H1 (cell line): ENCODE measurements around the gene TEF. TPM values are rescaled to one million over a fixed set of nuclear protein-coding genes. Genes with fewer than 3 reads are reported as not detected.

Experiments used
- CTCF ChIA-PET: fragments of 300-600 bp; sonication (Branson Sonifier 250); formaldehyde crosslinking; loops from one replicate; lab custom pipeline; 2021; ENCODE audit not compliant: partially characterized antibody; lab: Charles Lee
- POLR2A ChIA-PET: fragments of 300-600 bp; sonication (Branson Sonifier 250); formaldehyde crosslinking; loops from one replicate; lab custom pipeline; 2021; ENCODE audit warnings: inconsistent platforms; ENCODE audit not compliant: partially characterized antibody; lab: Charles Lee
- DNase-seq, 2 experiments: peaks; one replicate each; pipeline versions ENCODE4 v3.0.0 to v3.0.0-alpha.2; 2010 to 2022; ENCODE audit warnings: low spot score in 2 of 2, low read depth in 1 of 2, mixed read lengths in 1 of 2
- FAIRE-seq: peaks from 2 replicates; lab custom pipeline; 2011; peaks lifted over from hg19 to GRCh38; lab: Jason Lieb, UNC
- H2AFZ ChIP-seq: 2 replicates; pipeline ENCODE4 v1.8.1; 2012; ENCODE audit warnings: low read length, inconsistent platforms
- H2AK5ac ChIP-seq: 2 replicates; pipeline ENCODE4 v1.6.1; 2013; ENCODE audit warnings: low read depth, low read length
- H2BK120ac ChIP-seq: replicated peaks from 2 replicates; pipeline ENCODE3; 2013; ENCODE audit warnings: low read depth, low read length, inconsistent platforms
- H2BK12ac ChIP-seq: 2 replicates; pipeline ENCODE4 v1.6.1; 2013; ENCODE audit warnings: low read depth, low read length
- H2BK15ac ChIP-seq: 2 replicates; pipeline ENCODE4 v1.6.1; 2013; ENCODE audit warnings: low read length
- H2BK20ac ChIP-seq: 2 replicates; pipeline ENCODE4 v1.6.1; 2013; ENCODE audit warnings: low read length
- H2BK5ac ChIP-seq: 2 replicates; pipeline ENCODE4 v1.6.1; 2013; ENCODE audit warnings: low read depth, low read length
- H3K14ac ChIP-seq: 2 replicates; pipeline ENCODE4 v1.6.1; 2013; ENCODE audit warnings: inconsistent platforms; ENCODE audit not compliant: insufficient read length
- H3K18ac ChIP-seq: 2 replicates; pipeline ENCODE4 v1.6.1; 2013; ENCODE audit warnings: low read length; ENCODE audit errors: extremely low read depth
- H3K23ac ChIP-seq: 2 replicates; pipeline ENCODE4 v1.6.1; 2013; ENCODE audit warnings: inconsistent platforms; ENCODE audit not compliant: insufficient read length
- H3K23me2 ChIP-seq: 2 replicates; pipeline ENCODE4 v1.6.1; 2013; ENCODE audit warnings: low read depth, low read length
- H3K27ac ChIP-seq: 2 replicates; pipeline ENCODE4 v1.6.1; 2011; ENCODE audit warnings: low read depth, low read length, inconsistent platforms
- H3K27me3 ChIP-seq, 4 experiments: replicated peaks in 1 of 4; 1 replicate in 1 of 4; 2 replicates in 3 of 4; pipeline versions ENCODE4 v1.6.1 to v1.8.1; 2011 to 2013; ENCODE audit warnings: low read length in 3 of 4, mild to moderate bottlenecking in 3 of 4, inconsistent platforms in 2 of 4, mixed read lengths in 2 of 4, moderate library complexity in 1 of 4; ENCODE audit not compliant: control insufficient read depth in 3 of 4, insufficient read depth in 3 of 4; ENCODE audit errors: extremely low read depth in 1 of 4
- H3K36me3 ChIP-seq, 4 experiments: 2 replicates each; pipeline versions ENCODE4 v1.6.1 to v1.8.1; 2011 to 2013; ENCODE audit warnings: mild to moderate bottlenecking in 4 of 4, low read length in 3 of 4, moderate library complexity in 2 of 4, control low read depth in 1 of 4, inconsistent platforms in 1 of 4; ENCODE audit not compliant: insufficient read depth in 4 of 4, control insufficient read depth in 2 of 4
- H3K4ac ChIP-seq: replicated peaks from 2 replicates; pipeline ENCODE3; 2013; ENCODE audit warnings: low read length, low read depth, mixed read lengths, inconsistent platforms; ENCODE audit not compliant: insufficient read length
- H3K4me1 ChIP-seq, 4 experiments: replicated peaks in 1 of 4; 1 replicate in 1 of 4; 2 replicates in 3 of 4; pipeline versions ENCODE4 v1.6.1 to v1.8.1; 2011 to 2013; ENCODE audit warnings: low read length in 3 of 4, inconsistent platforms in 2 of 4, mixed read lengths in 1 of 4; ENCODE audit not compliant: insufficient read depth in 4 of 4, control insufficient read depth in 3 of 4
- H3K4me2 ChIP-seq, 2 experiments: 2 replicates each; pipeline versions ENCODE4 v1.6.1 to v1.8.1; 2011 to 2013; ENCODE audit warnings: low read depth in 2 of 2, low read length in 2 of 2, control low read depth in 1 of 2, inconsistent platforms in 1 of 2, mild to moderate bottlenecking in 1 of 2; ENCODE audit not compliant: insufficient read depth in 1 of 2
- H3K4me3 ChIP-seq, 4 experiments: fragments of 200-600, 300-600 bp in 1 of 4; sonication (generic), shearing (Covaris generic), sonication (Bioruptor Twin) in 1 of 4; 2 replicates each; pipeline versions ENCODE4 v1.5.1 to v1.8.1; 2011 to 2016; ENCODE audit warnings: low read length in 4 of 4, low read depth in 3 of 4, control low read depth in 2 of 4, inconsistent platforms in 2 of 4, mild to moderate bottlenecking in 2 of 4, mixed read lengths in 1 of 4, moderate library complexity in 1 of 4; ENCODE audit not compliant: insufficient read depth in 2 of 4; ENCODE audit errors: extremely low read depth in 1 of 4
- H3K56ac ChIP-seq: replicated peaks from 2 replicates; pipeline ENCODE3; 2013; ENCODE audit warnings: low read depth, mild to moderate bottlenecking, mixed read lengths, low read length, inconsistent platforms; ENCODE audit not compliant: insufficient read length
- H3K79me1 ChIP-seq: 2 replicates; pipeline ENCODE4 v1.6.1; 2013; ENCODE audit warnings: low read depth, low read length, control low read depth
- H3K79me2 ChIP-seq, 2 experiments: 2 replicates each; pipeline versions ENCODE4 v1.6.1 to v1.8.1; 2012 to 2013; ENCODE audit warnings: low read length in 2 of 2, mild to moderate bottlenecking in 2 of 2, inconsistent platforms in 1 of 2; ENCODE audit not compliant: insufficient read depth in 2 of 2, control insufficient read depth in 1 of 2
- H3K9ac ChIP-seq, 4 experiments: replicated peaks in 1 of 4; 1 replicate in 1 of 4; 2 replicates in 3 of 4; pipeline versions ENCODE4 v1.6.1 to v1.8.1; 2011 to 2013; ENCODE audit warnings: low read depth in 3 of 4, low read length in 3 of 4, control low read depth in 2 of 4, mild to moderate bottlenecking in 2 of 4, moderate library complexity in 2 of 4, inconsistent platforms in 1 of 4; ENCODE audit errors: extremely low read depth in 1 of 4
- H3K9me3 ChIP-seq, 2 experiments: 2 replicates each; pipeline versions ENCODE4 v1.6.1 to v1.8.1; 2012 to 2013; ENCODE audit warnings: mild to moderate bottlenecking in 2 of 2, moderate library complexity in 2 of 2, control low read depth in 1 of 2, inconsistent platforms in 1 of 2, low read depth in 1 of 2, low read length in 1 of 2, mixed read lengths in 1 of 2; ENCODE audit not compliant: insufficient read depth in 2 of 2
- H4K20me1 ChIP-seq, 2 experiments: replicated peaks in 1 of 2; 2 replicates each; pipeline versions ENCODE3 to v1.8.1; 2011 to 2013; ENCODE audit warnings: inconsistent platforms in 2 of 2, low read length in 2 of 2, mild to moderate bottlenecking in 1 of 2; ENCODE audit not compliant: insufficient read depth in 2 of 2, control insufficient read depth in 1 of 2
- H4K5ac ChIP-seq: 2 replicates; pipeline ENCODE4 v1.6.1; 2013; ENCODE audit warnings: low read length, low read depth, mixed read lengths, inconsistent platforms; ENCODE audit not compliant: insufficient read length
- H4K8ac ChIP-seq: 2 replicates; pipeline ENCODE4 v1.8.0; 2013; ENCODE audit warnings: mild to moderate bottlenecking, moderate library complexity, low read length, inconsistent platforms; ENCODE audit not compliant: insufficient read depth; ENCODE audit errors: extremely low read depth
- H4K91ac ChIP-seq: replicated peaks from 2 replicates; pipeline ENCODE3; 2013; ENCODE audit warnings: low read length, mixed read lengths, inconsistent platforms; ENCODE audit not compliant: insufficient read length
- CEBPB ChIP-seq: IDR thresholded peaks from 2 replicates; pipeline ENCODE4 v1.6.1; 2012; ENCODE audit warnings: low read depth, low read length
- EP300 ChIP-seq, 2 experiments: IDR thresholded peaks; 1 replicate in 1 of 2; 2 replicates in 1 of 2; pipeline ENCODE4 v1.6.1; 2011 to 2012; ENCODE audit warnings: low read depth in 2 of 2, low read length in 2 of 2, mild to moderate bottlenecking in 2 of 2, borderline replicate concordance in 1 of 2, inconsistent platforms in 1 of 2, moderate library complexity in 1 of 2
- GTF2F1 ChIP-seq: IDR thresholded peaks from 2 replicates; pipeline ENCODE4 v1.6.1; 2012; ENCODE audit warnings: low read depth, low read length, improper control_type of control experiment, borderline replicate concordance
- KDM1A ChIP-seq: fragments of 200-600, 300-600 bp; sonication (generic); IDR thresholded peaks from 2 replicates; pipeline ENCODE4 v1.7.1; 2016; ENCODE audit warnings: mild to moderate bottlenecking, low read length, borderline replicate concordance
- POLR2A ChIP-seq, 2 experiments: IDR thresholded peaks; 1 replicate in 1 of 2; 2 replicates in 1 of 2; pipeline ENCODE4 v1.6.1; 2011; ENCODE audit warnings: low read depth in 2 of 2, low read length in 2 of 2, mild to moderate bottlenecking in 2 of 2; ENCODE audit errors: control extremely low read depth in 1 of 2
- RBBP5 ChIP-seq: IDR thresholded peaks from 2 replicates; pipeline ENCODE4 v1.7.1; 2012; ENCODE audit warnings: low read depth, mild to moderate bottlenecking, inconsistent platforms, low read length, moderate library complexity, borderline replicate concordance
- RXRA ChIP-seq: IDR thresholded peaks from 2 replicates; pipeline ENCODE4 v1.6.1; 2011; ENCODE audit warnings: low read depth, mild to moderate bottlenecking, low read length, moderate library complexity; ENCODE audit not compliant: insufficient read depth
- SAP30 ChIP-seq: fragments of 300-600 bp; sonication (generic); IDR thresholded peaks from 2 replicates; pipeline ENCODE4 v1.7.1; 2012; ENCODE audit warnings: low read length, moderate library complexity, mild to moderate bottlenecking, inconsistent platforms; ENCODE audit not compliant: insufficient read depth, insufficient replicate concordance
- SIN3A ChIP-seq, 2 experiments: IDR thresholded peaks in 1 of 2; conservative IDR thresholded peaks in 1 of 2; 2 replicates each; pipeline ENCODE4 v1.6.1; 2011 to 2012; ENCODE audit warnings: low read length in 2 of 2, improper control_type of control experiment in 1 of 2, low read depth in 1 of 2, mild to moderate bottlenecking in 1 of 2
- SIRT6 ChIP-seq: IDR thresholded peaks from one replicate; pipeline ENCODE4 v1.7.1; 2012; ENCODE audit warnings: low read length, inconsistent platforms
- TCF12 ChIP-seq: IDR thresholded peaks from 2 replicates; pipeline ENCODE4 v1.6.1; 2011; ENCODE audit warnings: low read depth, mild to moderate bottlenecking, low read length
- WGBS, 2 experiments: shearing (Covaris generic) in 1 of 2; methylation state at CpG; one replicate each; pipeline versions ENCODE4 v1.1.6 to v1.1.7; 2013 to 2015; ENCODE audit warnings: low lambda C conversion rate in 2 of 2, mixed read lengths in 2 of 2, inconsistent platforms in 1 of 2, low coverage in 1 of 2, missing lambda C conversion rate in 1 of 2; ENCODE audit not compliant: insufficient replicate concordance in 2 of 2, insufficient coverage in 1 of 2, insufficient read length in 1 of 2; ENCODE audit errors: extremely low coverage in 1 of 2, missing lambda C conversion rate in 1 of 2; 5-methylcytosine and 5-hydroxymethylcytosine counted together
- polyA plus RNA-seq, 7 experiments: library from polyadenylated mRNA; depleted of rRNA in 3 of 7; stranded (reverse) in 5 of 7; unstranded in 2 of 7; fragments of >200 nt in 5 of 7; fragments of 200-250 nt in 2 of 7; gene quantifications; 1 replicate in 5 of 7; 2 replicates in 1 of 7; 4 replicates in 1 of 7; pipeline versions ENCODE4 v1.2.1 to v1.2.3, GENCODE V29; 2011 to 2013; ENCODE audit warnings: missing spikeins in 2 of 7, mixed read lengths in 2 of 7
- total RNA-seq: library from RNA; stranded (reverse); fragmentation: NEBNext Ultra II Directional; extraction: Animal tissue kit (Norgen Biotek cat#: 25700); gene quantifications from 2 replicates; pipeline ENCODE4 v1.2.1, GENCODE V29; 2021
- TF ChIP-seq, protein P1 (sequence below): IDR thresholded peaks from 2 replicates; pipeline ENCODE4 v1.6.1; 2012; ENCODE audit warnings: low read length, inconsistent platforms

The TEF gene
- total and polyA plus RNA-seq, 2 of the 8 experiments (the other 6 are each of a cell fraction or from before 2014, with no cell fraction given) = 7.4 to 9.0 TPM

DNA sequence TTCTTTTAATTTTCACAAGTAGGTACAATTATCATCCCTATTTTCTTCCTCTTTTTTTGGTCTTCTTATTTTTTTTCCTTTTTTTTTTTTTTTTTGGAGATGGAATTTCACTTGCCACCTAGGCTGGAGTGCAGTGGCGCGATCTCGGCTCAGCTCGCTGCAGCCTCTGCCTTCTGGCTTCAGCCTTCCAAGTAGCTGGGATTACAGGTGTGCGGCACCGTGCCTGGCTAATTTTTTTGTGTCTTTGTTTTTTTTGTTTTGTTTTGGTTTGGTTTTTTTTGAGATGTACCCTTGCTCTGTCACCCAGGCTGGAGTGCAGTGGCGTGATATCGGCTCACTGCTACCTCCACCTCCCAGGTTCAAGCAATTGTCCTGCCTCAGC, 48.2 kb downstream of the TEF start:
- no peak overlapping the region for H3K9ac ChIP-seq
- no peak overlapping the region for H2AK5ac ChIP-seq
- no peak overlapping the region for H3K4me2 ChIP-seq
- no peak overlapping the region for H3K14ac ChIP-seq
- H3K56ac ChIP-seq = no peak overlapping the region
- H3K9me3 ChIP-seq = no peaks in the 10 kb centered on the region
- peaks cover 4 to 6% of the 10 kb centered on the region in 2 experiments for H4K20me1 ChIP-seq
- no peak overlapping the region for H2BK12ac ChIP-seq
- H4K5ac ChIP-seq = no peak overlapping the region
- no peaks in the 10 kb centered on the region; a peak in 1 of 7 replicates for H3K4me1 ChIP-seq
- H3K18ac ChIP-seq = no peak overlapping the region
- H4K8ac ChIP-seq = no peak overlapping the region
- H3K27ac ChIP-seq = no peak overlapping the region
- H3K4me3 ChIP-seq = no peak overlapping the region
- H3K36me3 ChIP-seq = peaks cover 3 to 14% (median 3%) of the 10 kb centered on the region in 4 experiments; a peak in 4 of 8 replicates
- H4K91ac ChIP-seq = no peak overlapping the region
- no peaks in the 10 kb centered on the region for H3K27me3 ChIP-seq
- no peak overlapping the region for H2BK15ac ChIP-seq
- peaks cover 8% of the 10 kb centered on the region for H3K79me1 ChIP-seq
- no peak overlapping the region for H2BK20ac ChIP-seq
- WGBS, 2 experiments = 97% methylated on average over 5 of the region's 8 CpGs; no CpG with 5 or more reads in 1 of the 2 experiments
- H2AFZ ChIP-seq = no peak overlapping the region
- H2BK120ac ChIP-seq = no peak overlapping the region
- ChIA-PET CTCF (interaction anchor here (0.9 kb wide), 1 partner anchor 99 kb away, joined by 3 read pairs; no protein-coding TSS in a partner anchor), POLR2A (interaction anchor here (0.6 to 2.9 kb wide), 4 partner anchors 16 to 145 kb away, joined by 3 to 21 read pairs (median 4); partner anchors contain the start of gene TOB2)
- DNase-seq (no peak), FAIRE-seq (no peak)
- no peaks in the 10 kb centered on the region for H3K23me2 ChIP-seq
- H3K23ac ChIP-seq = no peak overlapping the region
- H3K4ac ChIP-seq = no peak overlapping the region
- H2BK5ac ChIP-seq = no peak overlapping the region
- H3K79me2 ChIP-seq = no peaks in the 10 kb centered on the region; a peak in 1 of 4 replicates
- TF ChIP-seq CEBPB = no peak
- no peak for TF ChIP-seq GTF2F1
- TF ChIP-seq SIRT6 = no peak
- no peak for TF ChIP-seq POLR2A (IDR thresholded peaks at IDR 0.05; ENCODE audit: control extremely low read depth in 1 of 2, low read depth in 2 of 2, low read length in 2 of 2)
- no peak for TF ChIP-seq KDM1A
- TF ChIP-seq RBBP5 = no peak
- TF ChIP-seq EP300 (IDR thresholded peaks at IDR 0.05; ENCODE audit: borderline replicate concordance in 1 of 2, low read depth in 2 of 2, low read length in 2 of 2) = no peak
- TF ChIP-seq, protein P1, sequence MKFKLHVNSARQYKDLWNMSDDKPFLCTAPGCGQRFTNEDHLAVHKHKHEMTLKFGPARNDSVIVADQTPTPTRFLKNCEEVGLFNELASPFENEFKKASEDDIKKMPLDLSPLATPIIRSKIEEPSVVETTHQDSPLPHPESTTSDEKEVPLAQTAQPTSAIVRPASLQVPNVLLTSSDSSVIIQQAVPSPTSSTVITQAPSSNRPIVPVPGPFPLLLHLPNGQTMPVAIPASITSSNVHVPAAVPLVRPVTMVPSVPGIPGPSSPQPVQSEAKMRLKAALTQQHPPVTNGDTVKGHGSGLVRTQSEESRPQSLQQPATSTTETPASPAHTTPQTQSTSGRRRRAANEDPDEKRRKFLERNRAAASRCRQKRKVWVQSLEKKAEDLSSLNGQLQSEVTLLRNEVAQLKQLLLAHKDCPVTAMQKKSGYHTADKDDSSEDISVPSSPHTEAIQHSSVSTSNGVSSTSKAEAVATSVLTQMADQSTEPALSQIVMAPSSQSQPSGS = no peak
- no peak for TF ChIP-seq SIN3A (conservative IDR thresholded peaks at IDR 0.05 in 1 of 2, IDR thresholded peaks at IDR 0.05 in 1 of 2; ENCODE audit: low read depth in 1 of 2, low read length in 2 of 2)
- no peak for TF ChIP-seq SAP30
- no peak for TF ChIP-seq RXRA
- TF ChIP-seq TCF12 = no peak
